Measurements from ENCODE around the gene GPRIN3. TPM values are rescaled to one million over a fixed set of nuclear protein-coding genes. Genes with fewer than 3 reads are reported as not detected.

Gene GPRIN3
- total and polyA plus RNA-seq, 2 donors (not counting 1 experiment from before 2014, with no cell fraction given) = 0.22 to 1.5 TPM

DNA sequence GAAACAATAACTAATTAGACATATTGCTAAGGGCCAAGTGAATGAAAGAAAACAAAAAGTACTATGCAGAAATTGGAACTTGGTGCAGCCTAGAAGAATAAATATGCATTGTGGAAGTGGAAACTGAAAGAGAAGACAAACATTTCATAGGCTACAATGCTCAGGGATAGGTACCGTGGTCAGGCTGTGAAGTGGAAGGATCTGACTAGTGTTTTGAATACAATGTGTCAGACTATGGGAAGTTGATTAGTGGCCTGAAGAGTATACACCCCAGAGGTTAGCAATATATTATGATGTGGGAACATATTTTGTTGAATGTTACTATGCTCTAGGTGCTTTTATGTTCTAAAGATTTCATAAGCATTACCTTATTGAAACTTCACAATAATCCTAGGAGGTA lies 36.8 kb downstream of the GPRIN3 start:
- POLR2A ChIA-PET = no interaction called here
- CTCF ChIA-PET = no interaction called here
- no peak for DNase-seq
- TF ChIP-seq, protein P1, sequence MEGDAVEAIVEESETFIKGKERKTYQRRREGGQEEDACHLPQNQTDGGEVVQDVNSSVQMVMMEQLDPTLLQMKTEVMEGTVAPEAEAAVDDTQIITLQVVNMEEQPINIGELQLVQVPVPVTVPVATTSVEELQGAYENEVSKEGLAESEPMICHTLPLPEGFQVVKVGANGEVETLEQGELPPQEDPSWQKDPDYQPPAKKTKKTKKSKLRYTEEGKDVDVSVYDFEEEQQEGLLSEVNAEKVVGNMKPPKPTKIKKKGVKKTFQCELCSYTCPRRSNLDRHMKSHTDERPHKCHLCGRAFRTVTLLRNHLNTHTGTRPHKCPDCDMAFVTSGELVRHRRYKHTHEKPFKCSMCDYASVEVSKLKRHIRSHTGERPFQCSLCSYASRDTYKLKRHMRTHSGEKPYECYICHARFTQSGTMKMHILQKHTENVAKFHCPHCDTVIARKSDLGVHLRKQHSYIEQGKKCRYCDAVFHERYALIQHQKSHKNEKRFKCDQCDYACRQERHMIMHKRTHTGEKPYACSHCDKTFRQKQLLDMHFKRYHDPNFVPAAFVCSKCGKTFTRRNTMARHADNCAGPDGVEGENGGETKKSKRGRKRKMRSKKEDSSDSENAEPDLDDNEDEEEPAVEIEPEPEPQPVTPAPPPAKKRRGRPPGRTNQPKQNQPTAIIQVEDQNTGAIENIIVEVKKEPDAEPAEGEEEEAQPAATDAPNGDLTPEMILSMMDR (IDR thresholded peaks at IDR 0.05) = no peak
- no peak for TF ChIP-seq EZH2 (IDR thresholded peaks at IDR 0.05; ENCODE audit: borderline replicate concordance, insufficient read depth, low read depth, low read length, poor library complexity, severe bottlenecking)
- no peak overlapping the region for H3K27ac Mint-ChIP-seq
- no peak overlapping the region for H3K4me3 ChIP-seq (ENCODE audit: control extremely low read depth in 1 of 5, extremely low read depth in 1 of 5, insufficient read depth in 1 of 5, low read depth in 2 of 5, low read length in 4 of 5)
- H3K9ac ChIP-seq (ENCODE audit: low read length) = no peak overlapping the region
- H3K9me3 ChIP-seq (ENCODE audit: control extremely low read depth in 1 of 3, control insufficient read depth in 2 of 3, insufficient read depth in 1 of 3, low read length in 2 of 3) = no peaks in the 10 kb centered on the region
- H3K4me1 Mint-ChIP-seq = peaks cover 15% of the 10 kb centered on the region
- no peak overlapping the region for H3K27ac ChIP-seq (ENCODE audit: low read length in 2 of 2)
- WGBS (ENCODE audit: insufficient coverage) = no CpG with 5 or more reads among the region's 1 CpG
- H3K36me3 ChIP-seq (replicated peaks in 1 of 2; ENCODE audit: control extremely low read depth in 1 of 2, control insufficient read depth in 1 of 2, extremely low read depth in 1 of 2, insufficient read depth in 2 of 2, low read length in 1 of 2) = no peaks in the 10 kb centered on the region
- H3K4me2 ChIP-seq (replicated peaks; ENCODE audit: low read depth, low read length, poor library complexity, severe bottlenecking) = no peak overlapping the region
- no peaks in the 10 kb centered on the region for H3K27me3 Mint-ChIP-seq
- H3K27me3 ChIP-seq (replicated peaks in 1 of 4; ENCODE audit: control extremely low read depth in 1 of 4, control insufficient read depth in 3 of 4, insufficient read depth in 4 of 4, low read length in 3 of 4) = no peaks in the 10 kb centered on the region
- no peak for ATAC-seq (ENCODE audit: low read depth)
- no peak overlapping the region for H3K4me3 Mint-ChIP-seq
- H3K79me2 ChIP-seq (ENCODE audit: control insufficient read depth, insufficient read depth, low read length) = no peaks in the 10 kb centered on the region
- H2AFZ ChIP-seq (ENCODE audit: insufficient read depth, low read depth, low read length, poor library complexity, severe bottlenecking) = no peak overlapping the region
- H4K20me1 ChIP-seq (ENCODE audit: control insufficient read depth, insufficient read depth, low read length, poor library complexity, severe bottlenecking) = no peaks in the 10 kb centered on the region
- H3K9me3 Mint-ChIP-seq (ENCODE audit: insufficient read depth) = no peaks in the 10 kb centered on the region
- intact Hi-C loops (cut with micrococcal nuclease) = no loop called here
- no peaks in the 10 kb centered on the region for H3K4me1 ChIP-seq (ENCODE audit: control insufficient read depth in 2 of 2, insufficient read depth in 2 of 2, low read length in 2 of 2)

DNA sequence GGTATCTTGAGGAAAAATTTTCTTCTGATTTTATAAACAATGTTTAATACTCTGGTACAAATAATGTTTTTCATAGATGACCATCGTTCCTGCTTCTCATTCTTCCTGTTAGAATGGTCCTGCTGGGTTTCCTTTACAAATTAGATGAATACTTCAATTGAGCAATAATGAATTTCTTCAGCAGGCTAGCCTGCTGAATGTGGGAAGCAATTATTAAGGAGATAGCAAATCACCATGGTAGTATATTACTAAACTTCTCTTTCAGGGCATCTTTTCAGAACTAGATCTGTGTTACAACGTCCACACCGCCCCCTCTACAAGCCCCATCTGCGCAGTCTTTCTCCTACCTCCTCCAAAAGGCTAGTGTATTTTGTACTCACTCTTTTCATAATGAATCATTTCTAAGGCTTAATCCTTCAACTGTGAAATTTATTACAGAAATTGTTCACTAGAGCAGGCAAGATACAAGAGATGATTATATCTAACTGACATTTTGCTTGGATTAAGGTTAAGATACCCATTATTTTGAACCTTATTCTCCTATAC lies 38.4 kb downstream of the GPRIN3 start:
- H3K9me3 ChIP-seq (ENCODE audit: control extremely low read depth in 1 of 3, control insufficient read depth in 2 of 3, insufficient read depth in 1 of 3, low read length in 2 of 3) = no peaks in the 10 kb centered on the region
- Mint-ChIP-seq H3K9me3 (ENCODE audit: insufficient read depth) (no peaks in the 10 kb centered on the region), H3K4me3 (no peak overlapping the region), H3K27me3 (no peaks in the 10 kb centered on the region), H3K27ac (no peak overlapping the region), H3K4me1 (peaks cover 15% of the 10 kb centered on the region)
- no peak for TF ChIP-seq EZH2 (IDR thresholded peaks at IDR 0.05; ENCODE audit: borderline replicate concordance, insufficient read depth, low read depth, low read length, poor library complexity, severe bottlenecking)
- TF ChIP-seq, protein P1 (IDR thresholded peaks at IDR 0.05) = no peak
- ChIA-PET CTCF (interaction anchor here (2.1 kb wide), 1 partner anchor 14 kb away, joined by 10 read pairs; no protein-coding TSS in a partner anchor), POLR2A (no interaction called here)
- no peak for DNase-seq
- no peak overlapping the region for H3K4me2 ChIP-seq (replicated peaks; ENCODE audit: low read depth, low read length, poor library complexity, severe bottlenecking)
- no peaks in the 10 kb centered on the region for H3K27me3 ChIP-seq (replicated peaks in 1 of 4; ENCODE audit: control extremely low read depth in 1 of 4, control insufficient read depth in 3 of 4, insufficient read depth in 4 of 4, low read length in 3 of 4)
- H3K36me3 ChIP-seq (replicated peaks in 1 of 2; ENCODE audit: control extremely low read depth in 1 of 2, control insufficient read depth in 1 of 2, extremely low read depth in 1 of 2, insufficient read depth in 2 of 2, low read length in 1 of 2) = no peaks in the 10 kb centered on the region
- 20% methylated on average over 2 of the region's 4 CpGs for WGBS (ENCODE audit: insufficient coverage)
- H2AFZ ChIP-seq (ENCODE audit: insufficient read depth, low read depth, low read length, poor library complexity, severe bottlenecking) = no peak overlapping the region
- H3K9ac ChIP-seq (ENCODE audit: low read length) = no peak overlapping the region
- no peak overlapping the region for H3K27ac ChIP-seq (ENCODE audit: low read length in 2 of 2)
- no peaks in the 10 kb centered on the region for H3K4me1 ChIP-seq (ENCODE audit: control insufficient read depth in 2 of 2, insufficient read depth in 2 of 2, low read length in 2 of 2)
- H4K20me1 ChIP-seq (ENCODE audit: control insufficient read depth, insufficient read depth, low read length, poor library complexity, severe bottlenecking) = no peaks in the 10 kb centered on the region
- no peak for ATAC-seq (ENCODE audit: low read depth)
- H3K79me2 ChIP-seq (ENCODE audit: control insufficient read depth, insufficient read depth, low read length) = no peaks in the 10 kb centered on the region
- H3K4me3 ChIP-seq (ENCODE audit: control extremely low read depth in 1 of 5, extremely low read depth in 1 of 5, insufficient read depth in 1 of 5, low read depth in 2 of 5, low read length in 4 of 5) = no peak overlapping the region
- intact Hi-C loops (cut with micrococcal nuclease) = no loop called here
